BLaER1 treated with 17β-estradiol and CSF1 and Interleukin-3, amounts not matched to agents 10 nM and 100 nM (cell line): ENCODE results near the gene TUT7.

Source experiments
- H3K27ac ChIP-seq, 11 experiments: shearing (Covaris generic); formaldehyde crosslinking; 2 replicates each; pipeline ENCODE4 v1.8.1; 2022
- H3K27me3 ChIP-seq, 11 experiments: shearing (Covaris generic); formaldehyde crosslinking; 2 replicates each; pipeline ENCODE4 v1.8.1; 2022
- H3K36me3 ChIP-seq, 11 experiments: shearing (Covaris generic); formaldehyde crosslinking; 2 replicates each; pipeline ENCODE4 v1.8.1; 2022
- H3K4me1 ChIP-seq, 10 experiments: shearing (Covaris generic); formaldehyde crosslinking; 2 replicates each; pipeline ENCODE4 v1.8.1; 2022
- H3K4me2 ChIP-seq, 11 experiments: shearing (Covaris generic); formaldehyde crosslinking; 2 replicates each; pipeline ENCODE4 v1.8.1; 2022
- H3K4me3 ChIP-seq, 10 experiments: shearing (Covaris generic); formaldehyde crosslinking; 2 replicates each; pipeline ENCODE4 v1.8.1; 2022
- H3K9ac ChIP-seq, 11 experiments: shearing (Covaris generic); formaldehyde crosslinking; 2 replicates each; pipeline ENCODE4 v1.8.1; 2022
- H3K9me3 ChIP-seq, 11 experiments: shearing (Covaris generic); formaldehyde crosslinking; replicated peaks in 1 of 11; 2 replicates each; pipeline ENCODE4 v1.8.1; 2022
- H4K20me1 ChIP-seq, 11 experiments: shearing (Covaris generic); formaldehyde crosslinking; 2 replicates each; pipeline ENCODE4 v1.8.1; 2022
- Cebpa-rat ChIP-seq, 11 experiments: shearing (Covaris generic); IDR thresholded peaks; 2 replicates each; pipeline ENCODE4 v1.8.1; 2022

The TUT7 gene

GRCh38 chr9:86252870-86253269, 101.3 kb downstream of the TUT7 start:
- no peaks in the 10 kb centered on the region for H3K27me3 ChIP-seq
- H3K4me1 ChIP-seq: peaks cover 0 to under 1% (median 0%) of the 10 kb centered on the region in 10 experiments; a peak in 3 of 20 replicates
- H3K9ac ChIP-seq: no peak overlapping the region
- no peak overlapping the region for H3K4me3 ChIP-seq
- H3K27ac ChIP-seq: no peak overlapping the region
- H3K4me2 ChIP-seq: no peak overlapping the region
- H4K20me1 ChIP-seq: no peaks in the 10 kb centered on the region
- peaks cover 23 to 33% (median 26%) of the 10 kb centered on the region in 11 experiments for H3K9me3 ChIP-seq
- peaks cover 0 to 24% (median 6%) of the 10 kb centered on the region in 11 experiments; a peak in 8 of 22 replicates for H3K36me3 ChIP-seq
- TF ChIP-seq Cebpa-rat (IDR thresholded peaks at IDR 0.05): no peak

GRCh38 chr9:86250123-86250522, 104.1 kb downstream of the TUT7 start:
- no peak overlapping the region for H3K4me2 ChIP-seq
- peaks cover 10 to 21% (median 19%) of the 10 kb centered on the region in 10 experiments for H3K4me1 ChIP-seq
- TF ChIP-seq Cebpa-rat (IDR thresholded peaks at IDR 0.05): no peak
- H3K9me3 ChIP-seq: peaks cover 23 to 33% (median 26%) of the 10 kb centered on the region in 11 experiments
- H3K4me3 ChIP-seq: no peak overlapping the region
- H4K20me1 ChIP-seq: no peaks in the 10 kb centered on the region
- no peaks in the 10 kb centered on the region for H3K27me3 ChIP-seq
- H3K27ac ChIP-seq: no peak overlapping the region
- peaks cover 0 to 24% (median 6%) of the 10 kb centered on the region in 11 experiments; a peak in 8 of 22 replicates for H3K36me3 ChIP-seq
- H3K9ac ChIP-seq: no peak overlapping the region

GRCh38 chr9:86248746-86249145, 105.5 kb downstream of the TUT7 start:
- H3K9ac ChIP-seq: no peak overlapping the region
- no peak overlapping the region for H3K4me2 ChIP-seq
- no peaks in the 10 kb centered on the region for H4K20me1 ChIP-seq
- H3K27ac ChIP-seq: no peak overlapping the region
- TF ChIP-seq Cebpa-rat (IDR thresholded peaks at IDR 0.05): no peak
- H3K36me3 ChIP-seq: peaks cover 0 to 17% (median 5%) of the 10 kb centered on the region in 11 experiments; a peak in 8 of 22 replicates
- peaks cover 18 to 22% (median 21%) of the 10 kb centered on the region in 11 experiments for H3K9me3 ChIP-seq
- H3K27me3 ChIP-seq: no peaks in the 10 kb centered on the region
- H3K4me3 ChIP-seq: no peak overlapping the region
- H3K4me1 ChIP-seq: peaks cover 10 to 21% (median 19%) of the 10 kb centered on the region in 10 experiments

GRCh38 chr9:86246752-86247161, 107.5 kb downstream of the TUT7 start:
- no peaks in the 10 kb centered on the region for H3K27me3 ChIP-seq
- peaks cover 18 to 27% (median 21%) of the 10 kb centered on the region in 10 experiments for H3K4me1 ChIP-seq
- H3K9ac ChIP-seq: peak overlapping the region in 3 of 11 experiments; percentile 0 to 9 (median 3); a peak in 1 of 22 replicates
- peak overlapping the region in 1 of 11 experiments; percentile 0; a peak in 1 of 22 replicates for H3K27ac ChIP-seq
- no peak for TF ChIP-seq Cebpa-rat (IDR thresholded peaks at IDR 0.05)
- H4K20me1 ChIP-seq: no peaks in the 10 kb centered on the region
- peaks cover 0 to 2% (median 1%) of the 10 kb centered on the region in 11 experiments; a peak in 14 of 22 replicates for H3K9me3 ChIP-seq
- peak overlapping the region; percentile 45 to 78 (median 53) for H3K4me2 ChIP-seq
- H3K4me3 ChIP-seq: no peak overlapping the region
- H3K36me3 ChIP-seq: no peaks in the 10 kb centered on the region

- no peak for TF ChIP-seq Cebpa-rat (IDR thresholded peaks at IDR 0.05)
- no peaks in the 10 kb centered on the region for H3K27me3 ChIP-seq
- H3K9ac ChIP-seq: no peak overlapping the region
- H4K20me1 ChIP-seq: no peaks in the 10 kb centered on the region
- H3K4me2 ChIP-seq: peak overlapping the region in 3 of 11 experiments; percentile 12 to 46 (median 34); a peak in 3 of 22 replicates
- H3K9me3 ChIP-seq: no peaks in the 10 kb centered on the region
- no peak overlapping the region for H3K27ac ChIP-seq
- peaks cover 11 to 19% (median 14%) of the 10 kb centered on the region in 10 experiments for H3K4me1 ChIP-seq
- H3K36me3 ChIP-seq: no peaks in the 10 kb centered on the region
- no peak overlapping the region for H3K4me3 ChIP-seq
These were observed 112.1 kb downstream of the TUT7 start for GRCh38 chr9:86242071-86242470.

GRCh38 chr9:86241216-86241615, 113.0 kb downstream of the TUT7 start:
- no peak overlapping the region for H3K27ac ChIP-seq
- no peaks in the 10 kb centered on the region for H4K20me1 ChIP-seq
- no peaks in the 10 kb centered on the region for H3K36me3 ChIP-seq
- TF ChIP-seq Cebpa-rat (IDR thresholded peaks at IDR 0.05): no peak
- no peaks in the 10 kb centered on the region for H3K27me3 ChIP-seq
- H3K9ac ChIP-seq: no peak overlapping the region
- H3K4me2 ChIP-seq: no peak overlapping the region
- H3K4me1 ChIP-seq: peaks cover 2 to 12% (median 7%) of the 10 kb centered on the region in 10 experiments; a peak in 19 of 20 replicates
- no peaks in the 10 kb centered on the region for H3K9me3 ChIP-seq
- H3K4me3 ChIP-seq: no peak overlapping the region

GRCh38 chr9:86238861-86239770, 115.1 kb downstream of the TUT7 start:
- H3K4me1 ChIP-seq: peaks cover 0 to 12% (median 4%) of the 10 kb centered on the region in 10 experiments; a peak in 9 of 20 replicates
- H3K9me3 ChIP-seq: no peaks in the 10 kb centered on the region
- no peak overlapping the region for H3K4me2 ChIP-seq
- no peak overlapping the region for H3K9ac ChIP-seq
- no peak for TF ChIP-seq Cebpa-rat (IDR thresholded peaks at IDR 0.05)
- no peaks in the 10 kb centered on the region for H4K20me1 ChIP-seq
- no peak overlapping the region for H3K4me3 ChIP-seq
- no peaks in the 10 kb centered on the region for H3K36me3 ChIP-seq
- no peak overlapping the region for H3K27ac ChIP-seq
- no peaks in the 10 kb centered on the region for H3K27me3 ChIP-seq
